GM18907 (cell line): ENCODE data around the gene CCR1.
"Not testable (repeated sequence)": the region's sequence is repeated elsewhere in the genome, so short reads cannot be mapped to it uniquely, and the experiment has no call there.

Source experiments
- ATAC-seq: cut with Tn5 transposase; IDR thresholded peaks from one replicate; pipeline ENCODE4 v1.9.1; 2021; ENCODE audit warnings: mild to moderate bottlenecking, moderate library complexity; ENCODE audit not compliant: unreplicated experiment

CCR1 gene

DNA sequence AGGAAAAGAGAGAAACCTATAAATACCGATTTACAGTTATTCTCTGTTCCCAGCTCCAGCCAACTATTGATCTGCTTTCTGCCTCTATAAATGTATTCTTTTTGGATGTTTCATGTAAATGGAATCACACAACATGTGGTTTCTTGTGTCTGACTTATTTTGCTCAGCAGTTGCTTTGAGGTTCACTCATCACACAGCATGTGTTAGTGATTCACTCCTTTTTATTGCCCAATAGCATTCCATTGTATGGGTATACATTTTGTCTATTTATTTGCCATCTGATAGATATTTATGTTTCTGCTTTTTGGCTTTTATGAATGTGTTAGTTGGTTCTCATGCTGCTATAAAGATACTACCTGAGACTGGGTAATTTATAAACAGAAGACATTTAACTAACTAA, 23.6 kb downstream of the CCR1 start:
- ATAC-seq, result no peak

GRCh38 chr3:46183330-46183729, 24.8 kb downstream of the CCR1 start:
- ATAC-seq, result no peak

DNA sequence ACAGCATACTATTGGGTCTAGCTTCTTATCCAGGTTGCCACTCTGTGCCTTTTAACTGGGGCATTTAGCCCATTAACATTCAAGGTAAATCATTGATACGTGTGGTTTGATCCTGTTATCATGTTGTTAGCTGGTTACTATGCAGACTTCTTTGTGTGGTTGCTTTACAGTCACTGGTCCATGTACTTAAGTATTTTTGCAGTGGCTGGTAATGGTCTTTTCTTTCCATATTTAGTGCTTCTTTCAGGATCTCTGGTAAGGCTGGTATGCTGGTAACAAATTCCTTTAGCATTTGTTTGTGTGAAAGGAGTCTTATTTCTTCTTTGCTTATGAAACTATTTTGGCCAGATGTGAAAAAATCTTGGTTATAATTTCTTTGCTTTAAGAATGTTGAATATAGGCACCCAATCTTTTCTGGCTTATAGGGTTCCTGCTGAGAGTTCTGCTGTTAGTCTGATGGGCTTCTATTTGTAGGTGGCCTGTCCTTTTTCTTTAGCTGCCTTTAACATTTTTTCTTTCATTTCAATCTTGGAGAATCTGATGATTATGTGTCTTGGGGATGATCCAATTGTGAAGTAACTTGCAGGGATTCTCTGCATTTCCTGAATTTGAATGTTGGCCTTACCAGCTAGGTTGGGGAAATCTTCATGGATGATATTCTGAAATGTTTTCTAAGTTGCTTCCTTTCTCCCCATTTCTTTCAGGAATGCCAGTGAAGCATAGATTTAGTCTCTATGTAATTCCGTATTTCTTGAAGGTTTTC, 39.3 kb downstream of the CCR1 start:
- no peak for ATAC-seq

- no peak for ATAC-seq
Measured at GRCh38 chr3:46163556-46164041, 44.5 kb downstream of the CCR1 start.

DNA sequence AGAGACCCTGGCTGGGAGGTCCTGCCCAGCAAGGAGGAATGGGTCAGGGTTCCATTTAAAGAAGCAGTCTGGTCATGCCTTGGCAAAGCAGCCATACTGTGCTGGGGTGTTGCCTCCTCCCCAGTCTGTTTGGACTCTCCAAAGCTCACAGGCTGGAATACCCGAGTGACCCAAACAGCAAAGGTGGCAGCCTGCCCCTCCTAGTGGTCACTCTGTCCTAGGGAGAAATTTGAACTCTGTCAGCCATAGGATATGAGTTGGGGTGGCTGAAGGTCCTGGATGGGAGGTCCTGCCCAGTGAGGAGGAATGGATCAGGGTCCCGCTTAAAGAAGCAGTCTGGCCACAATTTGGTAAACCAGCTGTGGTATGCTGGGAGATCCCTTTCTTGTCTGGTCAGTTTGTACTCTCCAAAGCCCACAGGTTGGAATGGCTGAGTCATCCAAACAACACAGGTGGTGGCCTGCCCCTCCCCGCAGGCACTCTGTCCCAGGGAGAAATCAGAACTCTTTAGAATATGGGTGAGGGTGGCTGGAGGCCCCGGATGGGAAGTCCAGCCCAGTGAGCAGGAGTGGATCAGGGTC, 45.0 kb downstream of the CCR1 start:
- no peak for ATAC-seq

- not testable (repeated sequence) for ATAC-seq
Measured at GRCh38 chr3:46157685-46158084, 50.4 kb downstream of the CCR1 start.

GRCh38 chr3:46154311-46154710, 53.8 kb downstream of the CCR1 start:
- no peak for ATAC-seq
